Left ventricle myocardium inferior (tissue), 1 donor: ENCODE measurements around the gene ADSS1. TPM values are rescaled to one million over a fixed set of nuclear protein-coding genes. Genes with fewer than 3 reads are reported as not detected.

ENCODE experiments used
- DNase-seq: peaks from one replicate; pipeline ENCODE4 v3.0.0-alpha.2; 2020
- H3K27ac ChIP-seq: fragments of 200-600 bp; replicated peaks from 2 replicates; pipeline ENCODE4 v1.8.0; 2021
- H3K27me3 ChIP-seq: fragments of 200-600 bp; 2 replicates; pipeline ENCODE4 v1.8.0; 2021; ENCODE audit warnings: low read depth
- H3K36me3 ChIP-seq: fragments of 200-600 bp; 2 replicates; pipeline ENCODE4 v1.8.0; 2021
- H3K4me1 ChIP-seq: fragments of 200-600 bp; 2 replicates; pipeline ENCODE4 v1.8.0; 2021
- H3K4me3 ChIP-seq: fragments of 200-600 bp; 2 replicates; pipeline ENCODE4 v1.8.0; 2021; ENCODE audit warnings: mild to moderate bottlenecking, moderate library complexity
- H3K9me3 ChIP-seq: fragments of 200-600 bp; replicated peaks from 2 replicates; pipeline ENCODE4 v1.8.0; 2021
- CTCF ChIP-seq: fragments of 200-600 bp; IDR thresholded peaks from 2 replicates; pipeline ENCODE4 v1.8.0; 2021; ENCODE audit warnings: antibody characterized with exemption, mild to moderate bottlenecking, borderline replicate concordance
- intact Hi-C: fragments of 100-400 bp; cut with micrococcal nuclease; formaldehyde crosslinking; loops from one replicate; pipeline ENCODE4 v1.11.0; 2022
- total RNA-seq: library from RNA; stranded (reverse); fragmentation: NEBNext Ultra II Directional; extraction: Animal tissue kit (Norgen Biotek cat#: 25700); gene quantifications from one replicate; pipeline ENCODE4 v1.2.1, GENCODE V29; 2021
- donor health status: DM: no; HTN: yes; CAD: no; lungs with severe emphysema.

Gene ADSS1
- total RNA-seq, 1 donor from 2014 or later: 218 TPM

GRCh38 chr14:104702673-104703072 lies 21.4 kb upstream of the ADSS1 start:
- peaks cover 47% of the 10 kb centered on the region for H3K4me1 ChIP-seq
- peak overlapping the region; percentile 88 for H3K27ac ChIP-seq
- H3K9me3 ChIP-seq: no peaks in the 10 kb centered on the region
- no peak for DNase-seq
- no peak overlapping the region for H3K4me3 ChIP-seq
- H3K27me3 ChIP-seq: no peaks in the 10 kb centered on the region
- intact Hi-C loops: no loop called here
- H3K36me3 ChIP-seq: peaks cover 53% of the 10 kb centered on the region
- TF ChIP-seq CTCF: no peak

GRCh38 chr14:104703269-104703668 lies 20.8 kb upstream of the ADSS1 start:
- H3K4me3 ChIP-seq: no peak overlapping the region
- DNase-seq: no peak
- no peaks in the 10 kb centered on the region for H3K27me3 ChIP-seq
- TF ChIP-seq CTCF: no peak
- peaks cover 45% of the 10 kb centered on the region for H3K4me1 ChIP-seq
- peaks cover 53% of the 10 kb centered on the region for H3K36me3 ChIP-seq
- intact Hi-C loops: no loop called here
- H3K27ac ChIP-seq: no peak overlapping the region
- H3K9me3 ChIP-seq: no peaks in the 10 kb centered on the region

GRCh38 chr14:104704252-104704651 lies 19.8 kb upstream of the ADSS1 start:
- no peak overlapping the region for H3K27ac ChIP-seq
- no peak overlapping the region for H3K4me3 ChIP-seq
- TF ChIP-seq CTCF: no peak
- H3K4me1 ChIP-seq: peaks cover 45% of the 10 kb centered on the region
- H3K27me3 ChIP-seq: no peaks in the 10 kb centered on the region
- intact Hi-C loops: no loop called here
- no peaks in the 10 kb centered on the region for H3K9me3 ChIP-seq
- H3K36me3 ChIP-seq: peaks cover 53% of the 10 kb centered on the region
- no peak for DNase-seq

GRCh38 chr14:104705340-104706047 lies 18.5 kb upstream of the ADSS1 start:
- H3K4me3 ChIP-seq: no peak overlapping the region
- no peaks in the 10 kb centered on the region for H3K27me3 ChIP-seq
- H3K4me1 ChIP-seq: peaks cover 41% of the 10 kb centered on the region
- DNase-seq: no peak
- intact Hi-C loops: no loop called here
- peaks cover 65% of the 10 kb centered on the region for H3K36me3 ChIP-seq
- TF ChIP-seq CTCF: no peak
- H3K9me3 ChIP-seq: no peaks in the 10 kb centered on the region
- H3K27ac ChIP-seq: no peak overlapping the region

- no peak overlapping the region for H3K4me3 ChIP-seq
- peaks cover 70% of the 10 kb centered on the region for H3K36me3 ChIP-seq
- H3K27me3 ChIP-seq: no peaks in the 10 kb centered on the region
- no peak for TF ChIP-seq CTCF
- DNase-seq: no peak
- H3K27ac ChIP-seq: no peak overlapping the region
- no peaks in the 10 kb centered on the region for H3K9me3 ChIP-seq
- intact Hi-C loops: no loop called here
- H3K4me1 ChIP-seq: peaks cover 26% of the 10 kb centered on the region
Observed at GRCh38 chr14:104706733-104707607, 17.1 kb upstream of the ADSS1 start.
